A172 (cell line): ENCODE data around the gene HMX2. TPM values are rescaled to one million over a fixed set of nuclear protein-coding genes. Genes with fewer than 3 reads are reported as not detected.

Experiments
- DNase-seq: peaks from one replicate; pipeline ENCODE4 v3.0.0-alpha.2; 2015; ENCODE audit warnings: low spot score
- total RNA-seq: library from RNA; depleted of rRNA; stranded (reverse); fragments of >200 nt; shearing (Covaris generic); gene quantifications from 2 replicates; pipeline ENCODE4 v1.2.3, GENCODE V29; 2014; rRNA removed

The HMX2 gene
- total RNA-seq = not detected in 2 replicates

GRCh38 chr10:123147635-123148413, at the start of gene HMX2:
TSS of gene HMX2 (plus strand) at chr10:123148136. CDS start at chr10:123148379, 243 bp downstream.
- no peak for DNase-seq

GRCh38 chr10:123100030-123100762, 47.7 kb upstream of the HMX2 start:
- no peak for DNase-seq

- no peak for DNase-seq
These were observed 46.1 kb upstream of the HMX2 start for GRCh38 chr10:123101872-123102271.

- no peak for DNase-seq
These were observed 45.3 kb upstream of the HMX2 start for GRCh38 chr10:123102673-123103072.

- no peak for DNase-seq
These were observed 44.0 kb upstream of the HMX2 start for GRCh38 chr10:123103944-123104343.

GRCh38 chr10:123109466-123109865, 38.5 kb upstream of the HMX2 start:
- DNase-seq = no peak

GRCh38 chr10:123117644-123118417, 30.1 kb upstream of the HMX2 start:
- no peak for DNase-seq

- no peak for DNase-seq
These were observed 28.9 kb upstream of the HMX2 start for GRCh38 chr10:123119081-123119480.

- DNase-seq = no peak
These were observed 21.7 kb upstream of the HMX2 start for GRCh38 chr10:123126246-123126645.

GRCh38 chr10:123129618-123130271, 18.2 kb upstream of the HMX2 start:
- no peak for DNase-seq

GRCh38 chr10:123132576-123133477, 15.1 kb upstream of the HMX2 start:
- DNase-seq = peak; percentile 41

GRCh38 chr10:123133541-123134342, 14.2 kb upstream of the HMX2 start:
- DNase-seq = no peak

- DNase-seq = no peak
These were observed 13.5 kb upstream of the HMX2 start for GRCh38 chr10:123134343-123134914.

GRCh38 chr10:123134915-123135414, 13.0 kb upstream of the HMX2 start:
- no peak for DNase-seq

- no peak for DNase-seq
These were observed 12.4 kb upstream of the HMX2 start, which contains the start of gene HMX3 for GRCh38 chr10:123135415-123136141. TSS of gene HMX3 (plus strand) at chr10:123135970. CDS start at chr10:123136051, 81 bp downstream.

GRCh38 chr10:123136221-123136805, 11.6 kb upstream of the HMX2 start:
- DNase-seq = no peak

GRCh38 chr10:123136806-123137642, 10.9 kb upstream of the HMX2 start:
- no peak for DNase-seq
